ENCODE measurements around the gene NYAP2.

DNA sequence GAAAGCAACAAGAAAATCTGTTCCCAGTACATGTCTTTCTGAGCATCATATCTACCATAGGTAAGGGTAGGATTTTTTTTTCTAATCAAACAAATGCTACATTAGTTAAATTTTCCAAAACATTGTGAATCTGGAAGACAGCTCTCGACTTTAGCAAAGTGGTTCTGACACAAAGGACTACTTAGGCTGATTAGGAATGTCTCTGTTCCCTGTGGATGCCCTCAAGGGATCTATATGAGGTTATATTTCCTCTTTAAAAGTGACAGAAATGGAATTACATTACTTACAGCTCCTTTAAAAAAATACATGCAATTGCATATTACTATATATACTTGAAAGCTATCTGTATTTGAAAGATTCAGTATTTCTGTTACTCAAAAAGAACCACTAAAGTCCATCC is 15.4 kb downstream of the NYAP2 start:
- TF ChIP-seq CTCF (IDR thresholded peaks at IDR 0.05) (no peak), POLR2A (IDR thresholded peaks at IDR 0.05) (no peak)

Data from Peyer's patch (tissue), 4 donors.